T-helper 17 cell (primary cell): Measurements from ENCODE around the gene ATP8B4. TPM values are rescaled to one million over a fixed set of nuclear protein-coding genes. Genes with fewer than 3 reads are reported as not detected.

ENCODE experiments used
- ATAC-seq: fragments of 150-1000 bp; cut with Tn5 transposase; 2 replicates; pipeline ENCODE4 v1.10.0; 2021; ENCODE audit warnings: mild to moderate bottlenecking, moderate library complexity
- DNase-seq, 3 donors: peaks; one replicate each; pipeline versions ENCODE4 v3.0.0 to v3.0.0-alpha.2; 2020 to 2021
- H3K9me3 ChIP-seq: one replicate; pipeline ENCODE4 v1.7.0; 2013; ENCODE audit warnings: low read length, mild to moderate bottlenecking; ENCODE audit not compliant: control insufficient read depth, poor library complexity, severe bottlenecking
- H3K27ac Mint-ChIP-seq: one replicate; pipeline ENCODE4 v1.8.0; 2022; ENCODE audit warnings: mild to moderate bottlenecking, moderate library complexity, mixed read lengths
- H3K27me3 Mint-ChIP-seq: one replicate; pipeline ENCODE4 v1.8.0; 2022; ENCODE audit warnings: mixed read lengths
- H3K36me3 Mint-ChIP-seq: one replicate; pipeline ENCODE4 v1.8.0; 2022; ENCODE audit warnings: low read depth, mixed read lengths
- H3K4me1 Mint-ChIP-seq: one replicate; pipeline ENCODE4 v1.8.0; 2022; ENCODE audit warnings: mild to moderate bottlenecking, mixed read lengths
- H3K4me3 Mint-ChIP-seq: one replicate; pipeline ENCODE4 v1.8.0; 2022; ENCODE audit warnings: mild to moderate bottlenecking, moderate library complexity, mixed read lengths
- total RNA-seq, 4 donors: library from RNA in 2 of 4; stranded (reverse) in 2 of 4; gene quantifications; one replicate each; pipeline ENCODE4 v1.2.3 and lab custom pipeline; 2022 to 2026

ATP8B4 gene
- total RNA-seq, 2 donors from 2014 or later, result 0.86 to 1.1 TPM

- no peak for DNase-seq
- no peak overlapping the region for H3K27ac Mint-ChIP-seq
- no peak for ATAC-seq
- peaks cover 14% of the 10 kb centered on the region for H3K27me3 Mint-ChIP-seq
- H3K4me3 Mint-ChIP-seq, result no peak overlapping the region
- no peaks in the 10 kb centered on the region for H3K4me1 Mint-ChIP-seq
- H3K36me3 Mint-ChIP-seq, result no peaks in the 10 kb centered on the region
- no peaks in the 10 kb centered on the region for H3K9me3 ChIP-seq
Observed at GRCh38 chr15:49813625-49814024, 305.4 kb downstream of the ATP8B4 start.

- H3K4me1 Mint-ChIP-seq, result no peaks in the 10 kb centered on the region
- no peak overlapping the region for H3K27ac Mint-ChIP-seq
Observed at GRCh38 chr15:49810720-49811119, 308.3 kb downstream of the ATP8B4 start.

DNA sequence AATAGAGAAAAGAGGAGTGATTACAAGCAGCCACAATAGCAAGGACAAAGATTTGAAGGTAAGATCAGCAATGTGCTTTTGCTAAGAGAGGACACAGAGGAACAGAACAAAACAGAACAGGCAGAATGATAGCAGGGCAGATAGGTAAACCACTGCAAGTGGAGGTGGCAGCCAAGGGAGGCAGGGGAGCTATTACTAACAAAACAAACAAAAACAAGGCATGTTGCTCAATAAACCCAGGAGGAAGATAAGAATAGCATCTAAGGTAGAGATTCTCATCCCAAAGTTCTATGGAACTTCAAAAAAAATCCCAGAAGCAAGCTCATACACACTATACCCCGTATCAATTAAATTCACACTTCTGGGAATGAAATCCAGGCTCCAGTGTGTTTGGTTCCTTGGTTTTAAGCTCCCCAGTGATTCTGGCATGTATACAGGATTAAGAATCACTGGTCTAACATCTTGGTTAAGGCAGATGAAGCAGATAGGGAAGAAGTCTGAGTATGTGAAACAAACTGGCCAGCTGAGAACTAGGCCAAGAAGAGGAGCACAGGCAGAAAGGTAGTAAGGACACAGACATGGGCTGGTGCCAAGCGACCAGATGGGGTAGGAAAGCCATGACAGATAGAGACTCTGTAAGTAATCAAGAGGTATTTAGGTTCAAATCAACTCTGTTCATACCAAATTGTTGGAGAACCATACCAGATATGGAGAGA lies 309.0 kb downstream of the ATP8B4 start:
- no peaks in the 10 kb centered on the region for H3K4me1 Mint-ChIP-seq
- no peak overlapping the region for H3K27ac Mint-ChIP-seq
- no peak for ATAC-seq

More at GRCh38 chr15:49810720-49811119, 308.3 kb downstream of the ATP8B4 start:
- ATAC-seq (no peak), DNase-seq (no peak)
- Mint-ChIP-seq H3K36me3 (no peaks in the 10 kb centered on the region), H3K4me3 (no peak overlapping the region), H3K27me3 (peaks cover 13% of the 10 kb centered on the region)
- no peaks in the 10 kb centered on the region for H3K9me3 ChIP-seq

DNA sequence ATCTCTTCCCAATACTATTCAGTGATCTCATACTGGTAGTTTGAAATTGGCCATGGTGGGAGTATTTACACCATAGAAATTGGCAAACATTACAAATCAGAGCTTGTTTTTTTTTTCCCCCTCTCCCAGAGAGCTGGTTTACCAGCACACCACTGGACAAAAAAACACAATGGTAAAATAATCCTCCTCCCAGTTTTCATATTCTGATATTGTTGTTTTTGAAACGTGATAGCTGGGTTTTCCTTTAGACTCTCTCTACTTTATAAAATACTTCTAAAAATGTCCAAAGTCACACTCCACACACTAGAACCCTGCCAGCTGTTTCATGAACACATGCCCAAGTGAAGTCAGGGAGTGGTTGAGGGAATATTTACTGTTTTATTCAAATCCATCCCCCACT lies 310.7 kb downstream of the ATP8B4 start:
- no peak for DNase-seq
- Mint-ChIP-seq H3K4me3 (no peak overlapping the region), H3K4me1 (no peaks in the 10 kb centered on the region), H3K36me3 (no peaks in the 10 kb centered on the region), H3K27ac (no peak overlapping the region), H3K27me3 (peaks cover 5% of the 10 kb centered on the region)
- H3K9me3 ChIP-seq, result no peaks in the 10 kb centered on the region
- ATAC-seq, result no peak

More for the DNA sequence above, 309.0 kb downstream of the ATP8B4 start:
- peaks cover 6% of the 10 kb centered on the region for H3K27me3 Mint-ChIP-seq
- no peak for DNase-seq
- no peaks in the 10 kb centered on the region for H3K36me3 Mint-ChIP-seq
- H3K9me3 ChIP-seq, result no peaks in the 10 kb centered on the region
- H3K4me3 Mint-ChIP-seq, result no peak overlapping the region

Other genes with a start within 250 kb of the ATP8B4 start
- gene SLC27A2, start 63.0 kb upstream of the ATP8B4 start, total RNA-seq, result under 1 TPM; 0.30 to 0.42 TPM
- gene HDC, start 146.5 kb upstream of the ATP8B4 start, total RNA-seq, result 1 to 10 TPM; 3.5 to 8.1 TPM
- gene GABPB1, start 236.0 kb upstream of the ATP8B4 start, total RNA-seq, result 10 to 100 TPM; 25.9 to 32.3 TPM